HG02885 (cell line): ENCODE results near the gene KPNA1.
A peak's percentile ranks its signal among the peaks of the same experiment; 100 is the strongest.

Experiments
- ATAC-seq: cut with Tn5 transposase; IDR thresholded peaks from one replicate; pipeline ENCODE4 v1.9.1; 2021; ENCODE audit warnings: mild to moderate bottlenecking; ENCODE audit not compliant: unreplicated experiment, poor library complexity

KPNA1 gene

DNA sequence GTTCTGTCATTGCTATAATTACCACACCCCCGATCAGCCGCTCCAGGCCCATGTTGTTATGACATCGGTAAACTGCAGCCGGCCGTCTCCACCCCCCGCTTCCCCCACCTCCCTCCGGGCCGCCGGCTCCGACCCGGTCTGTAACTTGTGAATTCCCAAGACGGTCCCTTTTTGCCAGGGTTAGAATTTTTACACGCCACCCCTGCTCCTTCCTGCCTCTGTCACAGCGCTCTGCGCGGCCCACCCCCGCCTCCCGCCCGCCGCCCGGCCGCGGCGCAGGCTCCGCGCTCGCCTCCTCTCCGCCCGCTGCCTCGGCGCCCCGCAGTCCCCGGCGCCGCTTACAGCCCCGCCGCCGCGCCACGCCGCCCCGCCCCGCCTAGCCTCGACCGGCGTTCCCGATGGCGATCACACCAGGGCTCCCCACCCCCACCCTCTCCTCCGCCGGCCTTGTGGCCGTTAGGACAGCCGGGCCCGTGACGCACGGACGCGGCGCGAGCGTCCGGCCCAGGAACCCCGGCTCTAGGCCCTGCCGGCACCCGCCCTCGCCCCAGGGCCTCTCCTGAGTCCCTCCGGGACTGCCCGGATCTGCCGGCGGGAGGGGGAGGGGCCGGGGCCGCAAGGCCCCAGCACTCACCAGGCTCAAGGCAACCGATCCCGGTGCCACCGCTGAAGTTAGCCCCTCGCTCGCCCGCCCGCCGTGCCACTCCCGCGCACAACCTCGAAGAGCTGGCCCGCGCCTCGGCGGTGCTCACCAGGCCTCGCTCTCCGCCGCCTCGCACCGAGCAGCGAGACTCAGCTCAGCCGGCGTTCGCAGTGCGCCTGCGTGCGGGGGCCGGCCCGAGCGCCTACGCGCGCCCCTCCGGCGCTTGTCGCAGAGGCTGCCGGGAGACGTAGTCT lies at the start of gene KPNA1:
Gene KPNA1 (minus strand): TSS at position 817 of the 897 bp plus-strand sequence. CDS start 18,374 bp downstream, outside the sequence.
- ATAC-seq: peak; percentile 86

DNA sequence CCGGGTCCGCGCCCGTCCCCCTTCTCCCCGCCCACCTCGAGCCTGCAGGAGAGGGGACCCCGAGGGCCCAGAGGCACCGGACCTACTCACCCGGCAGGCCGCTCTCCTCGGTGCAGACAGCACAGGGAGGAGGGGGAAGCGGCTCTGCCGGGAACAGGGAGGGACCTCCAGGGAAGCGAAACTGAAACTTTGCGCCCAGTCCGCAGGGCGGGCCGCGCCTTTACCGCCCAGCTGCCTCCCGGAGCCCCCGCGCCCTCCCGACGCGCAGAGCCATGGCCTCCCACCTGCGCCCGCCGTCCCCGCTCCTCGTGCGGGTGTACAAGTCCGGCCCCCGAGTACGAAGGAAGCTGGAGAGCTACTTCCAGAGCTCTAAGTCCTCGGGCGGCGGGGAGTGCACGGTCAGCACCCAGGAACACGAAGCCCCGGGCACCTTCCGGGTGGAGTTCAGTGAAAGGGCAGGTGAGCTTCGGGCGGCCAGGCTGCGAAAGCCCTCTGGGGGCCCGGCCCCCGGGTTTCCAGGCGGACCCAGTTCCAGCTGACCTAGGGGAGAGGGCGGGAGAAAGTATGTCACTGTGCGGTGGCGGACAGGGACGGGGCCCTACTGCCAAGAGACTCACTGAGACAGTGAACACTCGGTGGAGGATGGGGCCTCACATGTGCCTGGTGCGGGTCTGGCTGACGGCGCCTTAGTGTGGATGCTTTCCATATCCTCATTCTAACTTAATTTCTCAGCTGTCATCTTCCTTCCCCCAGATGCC lies 49.6 kb upstream of the KPNA1 start, which contains the start of the genes DTX3L and PARP9:
Gene DTX3L (plus strand): TSS at position 184 of the 758 bp plus-strand sequence. CDS start 89 bp downstream, at position 273.
Gene PARP9 (minus strand): TSS at position 146 of the 758 bp plus-strand sequence. CDS start 4,680 bp downstream, outside the sequence.
- ATAC-seq: peak; percentile 66

DNA sequence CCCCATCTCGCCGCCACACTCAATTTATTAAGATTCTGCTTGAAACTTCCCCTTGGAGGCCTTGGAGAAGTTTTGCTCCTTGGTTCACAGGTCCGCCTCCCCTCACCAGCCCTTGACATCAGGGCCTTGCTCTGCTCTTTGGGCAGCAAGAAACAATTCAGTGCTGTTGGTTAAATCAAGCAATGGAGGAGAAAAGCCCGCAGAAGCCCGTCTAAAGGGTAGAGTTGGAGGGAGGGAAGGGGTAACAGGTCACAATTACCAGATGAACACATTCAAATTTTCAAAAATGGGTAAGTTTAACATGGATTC lies 48.9 kb upstream of the KPNA1 start:
- peak; percentile 17 for ATAC-seq

DNA sequence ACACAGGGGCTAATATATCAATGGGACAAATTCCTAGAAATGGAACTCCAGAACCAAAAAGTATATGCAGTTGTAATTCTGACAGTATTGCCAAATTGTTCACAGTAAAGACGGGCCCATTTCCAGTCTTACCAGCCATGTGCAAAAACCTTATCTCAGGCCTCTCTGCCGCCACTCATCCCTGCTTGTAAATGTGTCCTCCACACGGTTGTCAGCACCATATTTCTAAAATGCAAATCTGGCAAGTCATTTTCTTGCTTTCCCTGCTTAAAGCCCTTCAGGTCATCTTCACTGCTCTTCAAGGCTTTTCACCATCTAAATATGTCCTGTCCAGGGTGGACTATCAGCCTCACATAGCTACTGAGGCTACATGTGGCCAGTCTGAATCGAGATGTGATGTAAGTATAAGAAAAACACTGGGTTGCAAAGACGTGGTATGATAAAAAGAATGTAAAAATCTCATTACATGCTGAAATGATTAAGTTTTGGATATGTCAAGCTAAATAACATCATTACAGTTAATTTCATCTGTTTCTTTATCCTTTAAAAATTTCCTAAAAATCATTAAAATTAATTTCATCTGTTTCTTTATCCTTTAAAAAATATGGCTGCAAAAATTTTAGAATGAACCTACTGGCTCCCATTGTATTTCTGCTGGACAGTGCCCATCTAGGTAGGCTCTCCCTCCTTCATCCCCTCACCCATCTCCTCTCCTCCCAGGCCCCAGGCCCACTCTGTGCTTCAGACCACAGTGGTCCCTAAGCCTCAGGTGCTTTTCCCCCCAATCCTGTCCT lies 48.4 kb upstream of the KPNA1 start:
- ATAC-seq: peak; percentile 7

DNA sequence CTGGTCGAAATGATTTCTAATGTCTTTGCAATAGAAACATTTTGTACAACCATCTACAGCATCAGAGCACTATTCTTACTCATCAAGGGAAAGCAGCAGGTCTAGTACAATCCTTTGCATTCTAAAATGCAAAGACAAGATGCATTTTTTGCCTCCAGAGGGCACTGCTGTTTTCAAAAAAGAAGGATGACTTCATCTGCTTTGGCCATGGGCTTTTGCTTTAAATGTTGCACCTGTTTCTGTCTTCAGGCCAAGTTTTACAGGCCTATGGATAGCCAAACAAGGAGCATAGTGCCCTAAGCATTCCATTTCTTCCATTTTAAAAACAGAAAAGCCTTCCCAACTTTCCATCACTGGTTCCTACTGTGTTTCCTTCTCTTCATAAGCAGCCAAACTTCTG lies 45.9 kb upstream of the KPNA1 start:
- ATAC-seq: no peak

DNA sequence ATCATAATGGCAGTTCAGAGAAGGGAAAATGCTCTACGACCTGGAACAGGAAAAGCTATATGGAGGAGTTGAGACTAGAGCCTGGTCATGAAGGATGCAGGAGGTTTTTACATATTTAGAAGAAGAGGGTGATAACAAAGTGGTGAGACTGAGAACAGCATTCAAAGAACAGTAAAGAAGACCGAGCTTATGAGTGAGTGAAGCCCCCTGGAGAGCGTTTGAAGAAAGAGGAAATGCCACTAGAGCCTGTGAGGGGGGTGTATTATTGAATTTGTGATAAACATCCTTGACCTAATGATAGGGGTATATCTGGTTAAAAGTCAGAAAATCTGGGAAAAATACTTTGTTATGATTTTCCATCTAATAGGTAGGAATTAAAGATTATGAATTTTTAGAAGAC lies 45.2 kb upstream of the KPNA1 start:
- no peak for ATAC-seq

DNA sequence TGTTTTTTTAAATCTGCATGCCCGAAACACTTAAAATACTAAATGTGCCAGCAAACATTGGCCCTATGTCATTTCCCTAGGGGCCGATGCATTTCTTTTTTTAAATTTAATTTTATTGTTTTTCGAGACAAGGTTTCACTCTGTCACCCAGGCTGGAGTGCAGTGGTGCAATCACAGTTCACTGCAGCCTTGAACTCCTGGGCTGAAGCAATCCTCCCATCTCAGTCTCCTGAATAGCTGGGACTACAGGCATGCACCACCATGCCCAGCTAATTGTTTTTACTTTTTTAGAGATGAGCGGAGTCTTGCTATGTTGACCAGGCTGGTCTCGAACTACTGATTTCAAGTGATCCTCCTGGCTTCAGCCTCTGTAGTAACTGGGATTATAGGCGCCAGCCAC lies 43.9 kb upstream of the KPNA1 start:
- no peak for ATAC-seq

DNA sequence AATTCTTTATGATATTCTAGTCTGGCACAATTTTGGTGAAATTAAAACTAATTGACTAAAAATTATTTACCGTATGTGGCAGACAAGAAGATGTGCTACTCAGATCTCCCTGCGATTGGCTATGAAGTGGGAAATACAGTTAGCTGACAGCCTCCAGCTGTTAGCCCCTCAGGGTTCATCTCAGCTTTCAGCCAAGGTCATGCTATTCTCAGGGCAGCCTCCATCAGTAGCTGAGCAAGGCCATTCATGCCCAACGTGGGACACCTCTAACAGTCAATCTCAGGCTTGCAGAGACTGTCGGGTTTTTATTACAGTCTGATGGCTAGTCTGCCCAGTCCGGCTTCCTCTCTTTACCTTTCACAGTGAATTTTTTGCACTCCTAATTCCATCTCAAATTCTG lies 42.6 kb upstream of the KPNA1 start:
- ATAC-seq: no peak

DNA sequence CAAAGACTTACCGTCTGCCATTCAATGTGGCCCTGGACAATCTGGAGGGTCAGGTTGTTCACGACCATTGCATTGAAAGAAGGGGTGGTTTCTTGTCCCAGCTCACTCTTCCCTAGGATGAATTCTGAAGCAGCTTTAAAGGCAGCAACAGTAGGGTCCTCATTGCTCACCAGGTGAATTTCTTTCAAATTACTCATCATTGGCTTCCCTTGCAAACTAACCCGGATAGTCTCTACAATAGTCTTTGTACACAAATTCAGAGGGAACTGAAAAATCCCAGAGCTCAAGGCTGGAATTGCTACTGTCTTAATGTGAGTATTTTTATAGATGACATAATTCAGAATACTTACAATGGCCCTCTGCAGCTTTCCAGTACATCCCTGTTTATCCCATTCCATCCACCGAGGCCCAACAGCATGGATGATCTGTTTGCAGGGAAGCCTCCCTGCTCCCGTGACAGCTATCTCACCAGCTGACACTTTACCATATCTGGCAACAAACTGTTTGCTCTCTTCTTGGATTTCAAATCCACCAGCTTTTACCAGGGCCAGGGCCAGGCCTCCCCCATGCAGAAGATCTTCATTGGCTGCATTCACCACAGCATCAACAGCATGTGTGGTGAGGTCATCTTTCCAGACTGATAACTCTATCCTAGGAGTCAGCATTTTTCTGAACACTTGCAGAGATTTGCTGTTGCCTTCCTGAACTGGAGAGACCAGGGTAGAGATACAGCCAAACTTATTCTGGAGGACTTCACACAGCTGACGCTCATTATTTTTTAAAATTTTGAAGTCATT lies 40.7 kb upstream of the KPNA1 start:
- no peak for ATAC-seq

DNA sequence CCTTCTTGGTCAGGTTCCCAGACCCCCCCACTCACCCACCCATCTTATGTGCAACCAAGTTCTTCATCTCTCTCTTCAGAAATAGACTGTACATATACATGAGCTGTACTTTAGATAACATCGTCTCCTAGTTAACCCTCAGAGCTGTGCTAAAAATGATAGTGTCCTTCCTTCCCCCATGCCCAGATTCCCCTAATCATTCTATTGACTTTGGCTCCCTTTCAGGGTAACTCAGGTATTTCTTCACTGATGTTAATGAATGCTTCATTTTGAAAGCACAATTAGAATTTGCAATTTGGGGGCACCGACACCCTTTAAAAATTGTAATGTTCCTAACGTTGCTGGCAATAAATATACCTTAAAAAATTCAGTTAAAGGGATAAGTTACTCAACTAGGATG lies 38.4 kb upstream of the KPNA1 start:
- ATAC-seq: no peak

DNA sequence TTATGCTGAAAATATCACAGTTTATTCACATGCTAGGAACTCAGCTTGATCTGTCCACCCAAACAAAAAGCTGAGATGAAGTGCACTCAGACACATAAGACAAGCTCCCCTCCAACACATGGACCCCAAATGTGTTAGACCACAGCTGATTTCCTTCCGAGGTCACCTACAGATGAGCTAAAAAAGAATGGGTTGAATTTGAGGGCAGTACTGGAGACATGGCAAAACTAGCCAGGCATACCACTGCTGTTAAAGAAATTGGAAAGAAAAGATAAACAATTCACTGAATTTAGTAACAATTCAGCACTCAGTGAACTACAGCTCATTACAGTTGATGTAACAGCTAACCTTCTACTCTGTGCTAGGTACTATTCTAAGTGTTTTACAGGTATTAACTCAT lies 33.9 kb upstream of the KPNA1 start:
- ATAC-seq: no peak

DNA sequence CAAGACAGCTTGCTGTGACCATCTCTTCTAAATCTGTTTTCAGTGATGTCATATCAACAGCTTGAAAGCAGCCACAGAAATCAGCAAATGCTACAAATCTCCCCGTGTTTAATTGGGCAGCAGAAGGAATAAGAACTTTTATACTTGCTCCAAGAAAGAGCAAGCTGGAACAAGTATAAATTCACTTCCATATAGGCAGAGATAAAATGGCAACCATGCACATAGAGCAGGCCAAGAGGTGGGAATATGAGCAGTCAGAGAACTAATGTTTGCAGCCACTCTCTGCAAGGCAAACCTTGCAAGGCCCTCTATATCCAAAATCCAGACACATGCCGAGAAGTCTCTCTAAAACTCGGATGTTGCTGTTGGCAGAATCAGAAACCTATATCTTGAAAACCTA lies 33.3 kb upstream of the KPNA1 start:
- ATAC-seq: no peak

DNA sequence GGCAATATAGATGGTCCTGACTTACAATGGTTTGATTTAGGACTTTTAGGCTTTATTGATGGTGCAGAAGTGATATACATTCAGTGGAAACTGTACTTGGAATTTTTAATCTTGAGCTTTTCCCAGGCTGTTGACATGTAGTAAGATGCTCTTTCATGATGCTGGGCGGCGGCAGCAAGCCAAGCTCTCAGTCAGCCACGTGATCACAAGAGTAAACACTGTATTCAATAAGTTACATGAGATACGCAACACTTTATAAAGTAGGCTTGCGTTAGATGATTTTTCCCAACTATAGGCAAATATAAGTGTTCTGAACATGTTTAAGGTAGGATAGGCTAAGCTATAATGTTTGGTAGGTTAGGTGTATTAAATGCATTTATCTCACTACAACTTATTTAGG lies 31.4 kb upstream of the KPNA1 start:
- no peak for ATAC-seq

DNA sequence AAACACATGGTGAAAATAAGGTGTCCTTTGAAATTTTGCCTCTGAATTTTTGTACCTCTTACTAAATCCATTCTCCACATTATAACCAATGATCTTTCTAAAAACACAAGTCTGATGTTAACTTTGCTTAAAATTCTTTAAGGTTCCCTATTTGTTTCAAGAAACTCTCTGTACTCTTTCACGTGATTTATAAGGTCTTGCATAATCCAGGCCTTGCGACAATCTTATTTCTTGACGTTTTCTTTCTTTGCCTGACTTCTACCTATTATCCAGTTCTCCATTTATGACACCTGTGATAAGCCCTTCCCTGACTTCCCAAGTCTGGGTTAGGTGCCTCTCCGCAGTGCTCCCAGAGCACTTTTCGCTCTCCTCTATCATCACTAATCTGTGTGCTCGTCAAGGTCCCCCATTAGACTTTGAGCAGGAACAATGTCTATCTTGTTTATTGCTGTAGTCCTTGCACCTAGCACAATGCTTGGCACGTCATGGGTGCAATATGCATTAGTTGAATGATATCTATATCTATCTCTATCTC lies 24.3 kb upstream of the KPNA1 start:
- no peak for ATAC-seq

DNA sequence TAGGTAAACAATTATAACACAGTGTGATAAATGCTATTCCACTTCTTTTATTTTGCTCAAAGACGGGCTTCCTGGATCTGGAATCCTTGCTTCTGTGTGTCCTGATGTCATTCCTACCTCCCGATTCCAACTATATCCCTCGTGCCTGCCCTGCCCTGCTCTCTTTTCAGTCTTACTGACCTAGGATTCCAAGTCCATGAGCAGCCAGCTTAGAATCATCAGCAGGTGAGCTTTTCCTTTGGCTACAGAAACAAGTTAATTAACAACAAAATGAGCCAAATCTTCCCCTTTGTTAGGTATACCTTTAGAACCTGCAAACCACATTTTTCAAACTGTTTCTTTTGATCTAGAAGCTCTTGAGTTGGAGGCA lies 21.9 kb upstream of the KPNA1 start:
- no peak for ATAC-seq

DNA sequence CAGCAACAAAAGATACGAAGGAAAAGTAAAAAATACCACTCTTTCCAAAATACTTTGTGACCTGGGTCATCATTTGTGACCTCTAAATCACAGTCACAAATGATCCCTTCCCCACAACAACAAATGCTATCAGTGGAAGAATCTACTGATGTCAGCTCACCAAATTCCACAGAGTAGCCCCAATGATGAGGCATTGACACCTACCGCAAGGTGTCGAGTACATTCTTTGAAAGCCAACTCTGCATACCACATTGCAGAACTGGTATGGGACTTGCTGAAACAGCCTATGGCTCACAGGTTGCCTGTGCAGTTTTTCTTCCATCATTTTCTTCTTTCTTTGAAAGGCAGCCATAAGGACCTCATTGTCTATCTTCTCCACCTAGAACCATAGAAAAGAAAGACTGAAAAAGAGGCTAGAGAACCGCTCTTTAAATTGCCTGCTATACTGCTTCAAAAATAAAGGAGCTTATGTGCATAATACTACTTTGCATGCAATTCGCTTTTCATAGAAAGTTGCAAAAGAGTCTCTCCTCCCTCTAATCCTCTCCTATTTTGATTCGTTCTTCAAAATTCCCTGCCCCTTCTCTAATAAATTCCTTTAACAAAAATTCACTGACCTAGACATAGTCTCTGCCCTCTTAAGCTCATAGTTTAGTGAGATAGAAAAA lies 21.4 kb upstream of the KPNA1 start:
- ATAC-seq: no peak

DNA sequence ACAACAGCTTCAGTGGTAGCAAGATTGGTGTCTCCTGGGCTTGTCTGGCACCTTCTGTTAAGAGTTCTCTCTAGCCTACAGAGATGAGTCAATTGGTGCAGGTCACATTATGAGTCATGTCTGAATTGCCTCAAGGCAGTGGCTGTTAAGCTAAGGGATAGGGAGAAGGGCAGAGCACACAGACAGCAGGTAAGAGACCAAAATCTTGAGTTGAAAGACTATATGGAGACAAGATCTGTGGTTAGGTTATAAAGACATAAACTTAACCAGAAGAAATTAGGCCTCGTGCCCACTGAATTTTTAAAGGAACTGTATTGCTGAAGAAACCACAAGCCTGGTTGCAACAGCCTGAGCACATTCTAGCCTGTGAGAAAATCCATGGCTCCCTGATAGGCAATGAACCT lies 19.2 kb upstream of the KPNA1 start:
- ATAC-seq: peak; percentile 100

DNA sequence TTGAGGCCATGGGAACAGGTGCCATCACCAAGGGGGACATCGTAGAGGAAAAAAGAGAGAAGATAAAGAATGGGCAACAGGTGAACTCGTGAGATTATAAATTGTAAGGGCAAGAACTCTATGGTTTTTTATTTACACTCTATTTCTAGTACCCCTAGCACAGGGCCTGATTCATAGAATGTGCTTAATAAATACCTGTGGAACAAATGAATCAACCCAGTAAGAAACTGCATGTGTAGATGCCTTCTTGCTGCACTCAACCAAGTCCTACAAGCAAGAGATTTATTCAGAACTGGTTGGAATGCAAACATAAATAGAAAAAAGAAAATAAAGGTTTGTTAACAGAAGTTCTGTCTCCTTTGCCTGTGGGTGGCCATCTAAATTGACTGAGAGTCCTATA lies 18.7 kb upstream of the KPNA1 start:
- no peak for ATAC-seq

DNA sequence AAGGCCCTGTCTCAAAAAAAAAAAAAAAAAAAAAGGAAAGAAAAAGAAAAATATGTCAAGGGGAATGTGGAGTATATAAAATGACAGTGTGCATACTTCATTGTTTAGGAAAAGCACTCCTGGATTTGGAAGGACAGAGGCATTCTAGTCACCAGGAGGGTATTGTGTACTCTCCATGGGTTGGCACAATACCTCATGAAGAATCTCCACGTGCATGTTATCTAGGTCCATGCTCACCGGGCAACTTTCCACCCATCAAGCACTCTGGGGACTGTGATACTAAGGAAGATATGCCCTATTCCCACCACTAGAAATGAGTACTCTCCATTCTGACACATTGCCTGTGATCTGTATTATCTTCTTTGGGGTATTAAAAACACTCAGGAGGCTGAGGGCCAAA lies 15.4 kb upstream of the KPNA1 start:
- ATAC-seq: no peak
